Umbilical cord (tissue), 2 donors: Measurements from ENCODE around the gene DENND1B. TPM values are rescaled to one million over a fixed set of nuclear protein-coding genes. Genes with fewer than 3 reads are reported as not detected.

Source experiments
- DNase-seq: peaks from one replicate; pipeline ENCODE4 v3.0.0-alpha.2; 2015; ENCODE audit warnings: low spot score
- total RNA-seq: library from RNA; depleted of rRNA; stranded (reverse); fragments of >200 nt; gene quantifications from one replicate; pipeline ENCODE4 v1.2.3, GENCODE V29; 2014; ENCODE audit warnings: low replicate concordance; ENCODE audit not compliant: insufficient read depth

The DENND1B gene
- total RNA-seq, 1 donor from 2014 or later = 24.3 TPM

GRCh38 chr1:197469620-197470210 lies 305.6 kb downstream of the DENND1B start:
- DNase-seq = no peak

GRCh38 chr1:197468543-197469175 lies 306.6 kb downstream of the DENND1B start:
- no peak for DNase-seq

- DNase-seq = no peak
Observed at GRCh38 chr1:197467881-197468280, 307.4 kb downstream of the DENND1B start.

GRCh38 chr1:197466813-197467212 lies 308.5 kb downstream of the DENND1B start:
- peak; percentile 36 for DNase-seq

GRCh38 chr1:197465528-197466327 lies 309.6 kb downstream of the DENND1B start:
- no peak for DNase-seq

GRCh38 chr1:197464044-197464443 lies 311.2 kb downstream of the DENND1B start:
- DNase-seq = peak; percentile 93

- DNase-seq = no peak
Observed at GRCh38 chr1:197463142-197463541, 312.1 kb downstream of the DENND1B start.

- DNase-seq = no peak
Observed at GRCh38 chr1:197462539-197462938, 312.7 kb downstream of the DENND1B start.

Other genes starting within 250 kb of the DENND1B start
- gene C1orf53, start 127.2 kb upstream of the DENND1B start, total RNA-seq = 12.0 TPM
- gene LHX9, start 141.9 kb upstream of the DENND1B start, total RNA-seq = 5.5 TPM